WTC11 (cell line): Measurements from ENCODE around the gene S100A2.

ENCODE experiments used
- CBFB ChIP-seq: sonication (generic); formaldehyde crosslinking; IDR thresholded peaks from 2 replicates; pipeline ENCODE4 v1.8.1; 2022; ENCODE audit warnings: mild to moderate bottlenecking, low read depth, missing genetic modification reagents
- CREM ChIP-seq: sonication (generic); formaldehyde crosslinking; IDR thresholded peaks from 2 replicates; pipeline ENCODE4 v1.8.1; 2022; ENCODE audit warnings: mild to moderate bottlenecking, missing genetic modification reagents, moderate library complexity
- MYBL2 ChIP-seq: sonication (generic); formaldehyde crosslinking; IDR thresholded peaks from 2 replicates; pipeline ENCODE4 v1.8.1; 2023; ENCODE audit warnings: mild to moderate bottlenecking, moderate library complexity, missing genetic modification reagents
- NR3C1 ChIP-seq: sonication (generic); formaldehyde crosslinking; conservative IDR thresholded peaks from 2 replicates; pipeline ENCODE4 v1.8.1; 2023; ENCODE audit warnings: low read depth, mild to moderate bottlenecking, missing genetic modification reagents
- TCF7 ChIP-seq: sonication (generic); formaldehyde crosslinking; IDR thresholded peaks from 2 replicates; pipeline ENCODE4 v1.8.0; 2022; ENCODE audit warnings: mild to moderate bottlenecking, low read depth, missing genetic modification reagents, moderate library complexity
- ZNF121 ChIP-seq: sonication (generic); formaldehyde crosslinking; IDR thresholded peaks from 2 replicates; pipeline ENCODE4 v1.8.0; 2023; ENCODE audit warnings: missing genetic modification reagents
- TF ChIP-seq, protein P1 (sequence below): sonication (generic); formaldehyde crosslinking; IDR thresholded peaks from 2 replicates; pipeline ENCODE4 v1.8.0; 2023; ENCODE audit warnings: missing genetic modification reagents, mild to moderate bottlenecking, borderline replicate concordance
- TF ChIP-seq, protein P2 (sequence below): sonication (generic); formaldehyde crosslinking; IDR thresholded peaks from 2 replicates; pipeline ENCODE4 v1.8.1; 2022; ENCODE audit warnings: low read depth, missing genetic modification reagents, borderline replicate concordance
- TF ChIP-seq, protein P3 (sequence below): fragments of 200-600 bp; IDR thresholded peaks from 2 replicates; pipeline ENCODE4 v1.8.0; 2022; ENCODE audit warnings: antibody characterized with exemption
- TF ChIP-seq, protein P4 (sequence below): sonication (generic); formaldehyde crosslinking; IDR thresholded peaks from 2 replicates; pipeline ENCODE4 v1.8.1; 2022; ENCODE audit warnings: missing genetic modification reagents, borderline replicate concordance
- TF ChIP-seq, protein P5 (sequence below): sonication (generic); formaldehyde crosslinking; IDR thresholded peaks from 2 replicates; pipeline ENCODE4 v1.8.1; 2023; ENCODE audit warnings: mild to moderate bottlenecking, missing genetic modification reagents, borderline replicate concordance
- TF ChIP-seq, protein P6 (sequence below): sonication (generic); formaldehyde crosslinking; IDR thresholded peaks from 2 replicates; pipeline ENCODE4 v1.8.1; 2022; ENCODE audit warnings: low read depth, mild to moderate bottlenecking, moderate library complexity, missing genetic modification reagents, borderline replicate concordance

DNA sequence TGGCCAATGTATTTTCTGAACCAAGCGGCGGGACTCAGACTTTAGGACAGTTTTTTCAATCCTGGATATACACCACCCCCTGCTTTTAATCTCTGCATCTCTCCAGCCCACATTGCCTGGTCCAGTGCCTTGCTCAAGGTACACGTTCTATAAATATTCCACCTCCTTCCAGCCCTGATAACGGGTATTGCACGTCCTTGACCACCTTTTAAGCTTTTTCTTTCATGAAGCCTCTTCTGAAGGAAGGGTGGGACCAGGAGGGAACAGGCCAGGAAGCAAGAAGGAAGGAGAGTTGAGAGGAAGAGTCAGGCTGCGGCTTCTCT is 43.9 kb upstream of the S100A2 start:
- TF ChIP-seq ZNF121 (CRISPR knock-in tag) (no peak), NR3C1 (CRISPR knock-in tag) (no peak), MYBL2 (CRISPR knock-in tag) (no peak), CREM (CRISPR knock-in tag) (no peak), TCF7 (no peak), CBFB (no peak)
- TF ChIP-seq, protein P1, sequence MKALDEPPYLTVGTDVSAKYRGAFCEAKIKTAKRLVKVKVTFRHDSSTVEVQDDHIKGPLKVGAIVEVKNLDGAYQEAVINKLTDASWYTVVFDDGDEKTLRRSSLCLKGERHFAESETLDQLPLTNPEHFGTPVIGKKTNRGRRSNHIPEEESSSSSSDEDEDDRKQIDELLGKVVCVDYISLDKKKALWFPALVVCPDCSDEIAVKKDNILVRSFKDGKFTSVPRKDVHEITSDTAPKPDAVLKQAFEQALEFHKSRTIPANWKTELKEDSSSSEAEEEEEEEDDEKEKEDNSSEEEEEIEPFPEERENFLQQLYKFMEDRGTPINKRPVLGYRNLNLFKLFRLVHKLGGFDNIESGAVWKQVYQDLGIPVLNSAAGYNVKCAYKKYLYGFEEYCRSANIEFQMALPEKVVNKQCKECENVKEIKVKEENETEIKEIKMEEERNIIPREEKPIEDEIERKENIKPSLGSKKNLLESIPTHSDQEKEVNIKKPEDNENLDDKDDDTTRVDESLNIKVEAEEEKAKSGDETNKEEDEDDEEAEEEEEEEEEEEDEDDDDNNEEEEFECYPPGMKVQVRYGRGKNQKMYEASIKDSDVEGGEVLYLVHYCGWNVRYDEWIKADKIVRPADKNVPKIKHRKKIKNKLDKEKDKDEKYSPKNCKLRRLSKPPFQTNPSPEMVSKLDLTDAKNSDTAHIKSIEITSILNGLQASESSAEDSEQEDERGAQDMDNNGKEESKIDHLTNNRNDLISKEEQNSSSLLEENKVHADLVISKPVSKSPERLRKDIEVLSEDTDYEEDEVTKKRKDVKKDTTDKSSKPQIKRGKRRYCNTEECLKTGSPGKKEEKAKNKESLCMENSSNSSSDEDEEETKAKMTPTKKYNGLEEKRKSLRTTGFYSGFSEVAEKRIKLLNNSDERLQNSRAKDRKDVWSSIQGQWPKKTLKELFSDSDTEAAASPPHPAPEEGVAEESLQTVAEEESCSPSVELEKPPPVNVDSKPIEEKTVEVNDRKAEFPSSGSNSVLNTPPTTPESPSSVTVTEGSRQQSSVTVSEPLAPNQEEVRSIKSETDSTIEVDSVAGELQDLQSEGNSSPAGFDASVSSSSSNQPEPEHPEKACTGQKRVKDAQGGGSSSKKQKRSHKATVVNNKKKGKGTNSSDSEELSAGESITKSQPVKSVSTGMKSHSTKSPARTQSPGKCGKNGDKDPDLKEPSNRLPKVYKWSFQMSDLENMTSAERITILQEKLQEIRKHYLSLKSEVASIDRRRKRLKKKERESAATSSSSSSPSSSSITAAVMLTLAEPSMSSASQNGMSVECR (CRISPR knock-in tag) = no peak
- TF ChIP-seq, protein P2, sequence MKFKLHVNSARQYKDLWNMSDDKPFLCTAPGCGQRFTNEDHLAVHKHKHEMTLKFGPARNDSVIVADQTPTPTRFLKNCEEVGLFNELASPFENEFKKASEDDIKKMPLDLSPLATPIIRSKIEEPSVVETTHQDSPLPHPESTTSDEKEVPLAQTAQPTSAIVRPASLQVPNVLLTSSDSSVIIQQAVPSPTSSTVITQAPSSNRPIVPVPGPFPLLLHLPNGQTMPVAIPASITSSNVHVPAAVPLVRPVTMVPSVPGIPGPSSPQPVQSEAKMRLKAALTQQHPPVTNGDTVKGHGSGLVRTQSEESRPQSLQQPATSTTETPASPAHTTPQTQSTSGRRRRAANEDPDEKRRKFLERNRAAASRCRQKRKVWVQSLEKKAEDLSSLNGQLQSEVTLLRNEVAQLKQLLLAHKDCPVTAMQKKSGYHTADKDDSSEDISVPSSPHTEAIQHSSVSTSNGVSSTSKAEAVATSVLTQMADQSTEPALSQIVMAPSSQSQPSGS (CRISPR knock-in tag) = no peak
- TF ChIP-seq, protein P3, sequence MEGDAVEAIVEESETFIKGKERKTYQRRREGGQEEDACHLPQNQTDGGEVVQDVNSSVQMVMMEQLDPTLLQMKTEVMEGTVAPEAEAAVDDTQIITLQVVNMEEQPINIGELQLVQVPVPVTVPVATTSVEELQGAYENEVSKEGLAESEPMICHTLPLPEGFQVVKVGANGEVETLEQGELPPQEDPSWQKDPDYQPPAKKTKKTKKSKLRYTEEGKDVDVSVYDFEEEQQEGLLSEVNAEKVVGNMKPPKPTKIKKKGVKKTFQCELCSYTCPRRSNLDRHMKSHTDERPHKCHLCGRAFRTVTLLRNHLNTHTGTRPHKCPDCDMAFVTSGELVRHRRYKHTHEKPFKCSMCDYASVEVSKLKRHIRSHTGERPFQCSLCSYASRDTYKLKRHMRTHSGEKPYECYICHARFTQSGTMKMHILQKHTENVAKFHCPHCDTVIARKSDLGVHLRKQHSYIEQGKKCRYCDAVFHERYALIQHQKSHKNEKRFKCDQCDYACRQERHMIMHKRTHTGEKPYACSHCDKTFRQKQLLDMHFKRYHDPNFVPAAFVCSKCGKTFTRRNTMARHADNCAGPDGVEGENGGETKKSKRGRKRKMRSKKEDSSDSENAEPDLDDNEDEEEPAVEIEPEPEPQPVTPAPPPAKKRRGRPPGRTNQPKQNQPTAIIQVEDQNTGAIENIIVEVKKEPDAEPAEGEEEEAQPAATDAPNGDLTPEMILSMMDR = no peak
- TF ChIP-seq, protein P4, sequence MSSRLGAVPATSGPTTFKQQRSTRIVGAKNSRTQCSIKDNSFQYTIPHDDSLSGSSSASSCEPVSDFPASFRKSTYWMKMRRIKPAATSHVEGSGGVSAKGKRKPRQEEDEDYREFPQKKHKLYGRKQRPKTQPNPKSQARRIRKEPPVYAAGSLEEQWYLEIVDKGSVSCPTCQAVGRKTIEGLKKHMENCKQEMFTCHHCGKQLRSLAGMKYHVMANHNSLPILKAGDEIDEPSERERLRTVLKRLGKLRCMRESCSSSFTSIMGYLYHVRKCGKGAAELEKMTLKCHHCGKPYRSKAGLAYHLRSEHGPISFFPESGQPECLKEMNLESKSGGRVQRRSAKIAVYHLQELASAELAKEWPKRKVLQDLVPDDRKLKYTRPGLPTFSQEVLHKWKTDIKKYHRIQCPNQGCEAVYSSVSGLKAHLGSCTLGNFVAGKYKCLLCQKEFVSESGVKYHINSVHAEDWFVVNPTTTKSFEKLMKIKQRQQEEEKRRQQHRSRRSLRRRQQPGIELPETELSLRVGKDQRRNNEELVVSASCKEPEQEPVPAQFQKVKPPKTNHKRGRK (CRISPR knock-in tag) = no peak
- TF ChIP-seq, protein P5, sequence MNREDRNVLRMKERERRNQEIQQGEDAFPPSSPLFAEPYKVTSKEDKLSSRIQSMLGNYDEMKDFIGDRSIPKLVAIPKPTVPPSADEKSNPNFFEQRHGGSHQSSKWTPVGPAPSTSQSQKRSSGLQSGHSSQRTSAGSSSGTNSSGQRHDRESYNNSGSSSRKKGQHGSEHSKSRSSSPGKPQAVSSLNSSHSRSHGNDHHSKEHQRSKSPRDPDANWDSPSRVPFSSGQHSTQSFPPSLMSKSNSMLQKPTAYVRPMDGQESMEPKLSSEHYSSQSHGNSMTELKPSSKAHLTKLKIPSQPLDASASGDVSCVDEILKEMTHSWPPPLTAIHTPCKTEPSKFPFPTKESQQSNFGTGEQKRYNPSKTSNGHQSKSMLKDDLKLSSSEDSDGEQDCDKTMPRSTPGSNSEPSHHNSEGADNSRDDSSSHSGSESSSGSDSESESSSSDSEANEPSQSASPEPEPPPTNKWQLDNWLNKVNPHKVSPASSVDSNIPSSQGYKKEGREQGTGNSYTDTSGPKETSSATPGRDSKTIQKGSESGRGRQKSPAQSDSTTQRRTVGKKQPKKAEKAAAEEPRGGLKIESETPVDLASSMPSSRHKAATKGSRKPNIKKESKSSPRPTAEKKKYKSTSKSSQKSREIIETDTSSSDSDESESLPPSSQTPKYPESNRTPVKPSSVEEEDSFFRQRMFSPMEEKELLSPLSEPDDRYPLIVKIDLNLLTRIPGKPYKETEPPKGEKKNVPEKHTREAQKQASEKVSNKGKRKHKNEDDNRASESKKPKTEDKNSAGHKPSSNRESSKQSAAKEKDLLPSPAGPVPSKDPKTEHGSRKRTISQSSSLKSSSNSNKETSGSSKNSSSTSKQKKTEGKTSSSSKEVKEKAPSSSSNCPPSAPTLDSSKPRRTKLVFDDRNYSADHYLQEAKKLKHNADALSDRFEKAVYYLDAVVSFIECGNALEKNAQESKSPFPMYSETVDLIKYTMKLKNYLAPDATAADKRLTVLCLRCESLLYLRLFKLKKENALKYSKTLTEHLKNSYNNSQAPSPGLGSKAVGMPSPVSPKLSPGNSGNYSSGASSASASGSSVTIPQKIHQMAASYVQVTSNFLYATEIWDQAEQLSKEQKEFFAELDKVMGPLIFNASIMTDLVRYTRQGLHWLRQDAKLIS (CRISPR knock-in tag) = no peak
- TF ChIP-seq, protein P6, sequence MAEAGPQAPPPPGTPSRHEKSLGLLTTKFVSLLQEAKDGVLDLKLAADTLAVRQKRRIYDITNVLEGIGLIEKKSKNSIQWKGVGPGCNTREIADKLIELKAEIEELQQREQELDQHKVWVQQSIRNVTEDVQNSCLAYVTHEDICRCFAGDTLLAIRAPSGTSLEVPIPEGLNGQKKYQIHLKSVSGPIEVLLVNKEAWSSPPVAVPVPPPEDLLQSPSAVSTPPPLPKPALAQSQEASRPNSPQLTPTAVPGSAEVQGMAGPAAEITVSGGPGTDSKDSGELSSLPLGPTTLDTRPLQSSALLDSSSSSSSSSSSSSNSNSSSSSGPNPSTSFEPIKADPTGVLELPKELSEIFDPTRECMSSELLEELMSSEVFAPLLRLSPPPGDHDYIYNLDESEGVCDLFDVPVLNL (CRISPR knock-in tag) = no peak
